ENCODE measurements around the gene ZNF485.
"Not testable (repeated sequence)": the region's sequence is repeated elsewhere in the genome, so short reads cannot be mapped to it uniquely, and the experiment has no call there.

ZNF485 gene

DNA sequence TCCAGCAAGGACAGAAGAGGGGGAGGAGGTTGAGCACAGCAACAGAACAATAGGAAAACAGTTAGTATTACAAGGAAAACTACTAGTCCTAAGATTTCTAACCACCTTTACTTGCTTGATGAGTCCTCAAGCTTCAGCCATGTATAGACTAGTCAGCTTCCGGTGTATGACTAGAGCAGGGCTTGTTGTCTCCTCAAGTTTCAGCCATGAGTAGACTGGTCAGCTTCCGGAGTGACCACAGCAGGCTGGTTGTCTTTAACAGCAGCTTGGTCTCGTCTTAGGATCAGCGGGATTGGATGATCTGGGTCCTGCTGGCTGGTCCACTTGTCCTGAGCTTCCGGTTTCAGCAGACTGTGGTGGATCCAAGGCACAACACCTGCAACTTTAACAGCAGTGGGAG, 21.2 kb upstream of the ZNF485 start:
- no peak for DNase-seq (ENCODE audit: low read depth)
- Histone ChIP-seq H3K4me1 (ENCODE audit: control insufficient read depth, insufficient read depth, low read length) (no peaks in the 10 kb centered on the region), H3K9me3 (ENCODE audit: control insufficient read depth, low read length) (no peaks in the 10 kb centered on the region), H3K4me3 (ENCODE audit: low read length) (no peak overlapping the region), H3K36me3 (ENCODE audit: control insufficient read depth, insufficient read depth, low read length, severe bottlenecking) (no peaks in the 10 kb centered on the region), H3K27me3 (replicated peaks; ENCODE audit: control insufficient read depth, insufficient read depth, low read length) (no peaks in the 10 kb centered on the region), H3K9ac (ENCODE audit: low read length) (no peak overlapping the region)

DNA sequence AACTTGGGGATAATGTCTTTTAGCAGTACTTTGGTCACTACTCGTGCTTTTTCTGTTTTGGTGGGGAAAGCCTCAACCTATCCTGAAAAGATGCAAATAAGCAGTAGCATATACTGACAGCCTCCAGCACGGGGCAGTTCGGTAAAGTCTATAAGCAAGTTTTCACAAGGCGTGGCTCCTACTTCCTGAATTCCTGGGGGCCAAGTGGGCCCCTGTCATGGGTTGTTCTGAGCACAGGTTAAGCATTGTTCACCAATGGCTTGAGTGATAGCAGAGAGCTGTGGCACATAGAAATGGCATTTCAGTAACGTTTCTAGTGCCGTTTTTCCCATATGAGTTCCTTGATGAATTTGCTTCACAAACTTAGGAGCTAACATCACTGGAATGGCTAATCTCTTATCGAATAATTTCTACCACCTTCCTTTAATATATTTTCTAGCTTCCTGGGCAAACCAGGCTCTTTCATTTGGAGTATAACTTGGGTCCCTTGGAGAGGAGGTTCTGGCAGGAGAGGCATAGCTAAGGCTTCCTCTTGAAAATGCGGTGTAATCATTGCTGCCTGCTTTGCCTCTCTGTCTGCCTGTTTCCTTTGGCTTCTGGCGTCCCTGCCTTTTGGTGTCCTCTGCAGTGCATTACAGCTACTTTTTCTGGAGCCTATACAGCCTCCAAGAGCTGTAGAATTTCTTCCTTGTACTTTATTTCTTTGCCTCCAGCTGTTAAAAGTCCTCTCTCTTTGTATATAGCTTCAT, 20.1 kb upstream of the ZNF485 start:
- Histone ChIP-seq H3K36me3 (ENCODE audit: control insufficient read depth, insufficient read depth, low read length, severe bottlenecking) (no peaks in the 10 kb centered on the region), H3K4me1 (ENCODE audit: control insufficient read depth, insufficient read depth, low read length) (no peaks in the 10 kb centered on the region), H3K9me3 (ENCODE audit: control insufficient read depth, low read length) (peaks cover 4% of the 10 kb centered on the region), H3K4me3 (ENCODE audit: low read length) (no peak overlapping the region), H3K27me3 (replicated peaks; ENCODE audit: control insufficient read depth, insufficient read depth, low read length) (no peaks in the 10 kb centered on the region), H3K9ac (ENCODE audit: low read length) (no peak overlapping the region)
- no peak for DNase-seq (ENCODE audit: low read depth)

DNA sequence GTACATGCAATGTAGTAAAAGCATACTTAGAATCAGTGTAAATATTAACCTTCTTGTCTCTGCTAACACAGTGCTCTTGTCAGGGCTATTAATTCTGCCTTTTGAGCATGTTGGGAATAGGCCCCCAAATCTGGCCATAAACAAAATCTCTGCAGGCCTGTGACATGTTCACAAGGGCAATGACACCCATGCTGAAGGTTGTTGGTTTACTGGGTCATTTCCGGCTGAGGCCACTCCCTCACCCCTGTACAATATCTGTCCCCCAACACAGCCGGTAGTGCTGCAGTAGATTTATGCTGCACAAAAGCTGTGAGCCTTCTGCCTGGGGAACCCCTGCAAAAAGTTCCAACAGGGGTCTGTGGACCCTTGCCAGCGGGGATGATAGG, 19.5 kb upstream of the ZNF485 start:
- not testable (repeated sequence) for H3K4me3 ChIP-seq (ENCODE audit: low read length); H3K4me1 ChIP-seq (ENCODE audit: control insufficient read depth, insufficient read depth, low read length); H3K27me3 ChIP-seq (replicated peaks; ENCODE audit: control insufficient read depth, insufficient read depth, low read length); DNase-seq (ENCODE audit: low read depth); H3K9ac ChIP-seq (ENCODE audit: low read length); H3K36me3 ChIP-seq (ENCODE audit: control insufficient read depth, insufficient read depth, low read length, severe bottlenecking)
- peaks cover 10% of the 10 kb centered on the region for H3K9me3 ChIP-seq (ENCODE audit: control insufficient read depth, low read length)

DNA sequence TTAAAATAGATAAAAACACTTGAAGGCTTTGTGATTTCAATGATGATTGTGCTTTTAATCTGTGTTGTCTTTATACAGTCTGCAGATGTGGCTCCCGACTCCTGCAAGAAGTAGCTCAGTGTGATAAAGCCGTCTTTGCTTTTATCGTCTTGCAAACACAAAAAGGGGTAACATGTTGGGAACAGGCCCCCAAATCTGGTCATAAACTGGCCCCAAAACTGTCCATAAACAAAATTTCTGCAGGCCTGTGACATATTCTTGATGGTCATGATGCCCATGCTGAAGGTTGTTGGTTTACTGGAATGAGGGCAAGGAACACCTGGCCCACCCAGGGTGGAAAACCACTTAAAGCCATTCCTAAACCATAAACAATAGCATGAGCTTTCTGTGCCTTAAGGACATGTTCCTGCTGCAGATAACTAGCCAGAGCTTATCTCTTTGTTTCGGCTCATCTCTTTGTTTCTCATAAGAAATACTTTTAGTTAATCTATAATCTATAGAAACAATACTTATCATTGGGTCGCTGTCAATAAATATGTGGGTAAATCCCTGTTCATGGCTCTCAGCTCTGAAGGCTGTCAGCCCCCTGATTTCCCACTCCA, 14.8 kb upstream of the ZNF485 start:
- peaks cover 25% of the 10 kb centered on the region for H3K9me3 ChIP-seq (ENCODE audit: control insufficient read depth, low read length)
- no peak overlapping the region for H3K4me3 ChIP-seq (ENCODE audit: low read length)
- H3K9ac ChIP-seq (ENCODE audit: low read length), result no peak overlapping the region
- H3K4me1 ChIP-seq (ENCODE audit: control insufficient read depth, insufficient read depth, low read length), result no peaks in the 10 kb centered on the region
- H3K36me3 ChIP-seq (ENCODE audit: control insufficient read depth, insufficient read depth, low read length, severe bottlenecking), result no peaks in the 10 kb centered on the region
- peaks cover 10% of the 10 kb centered on the region for H3K27me3 ChIP-seq (replicated peaks; ENCODE audit: control insufficient read depth, insufficient read depth, low read length)
- no peak for DNase-seq (ENCODE audit: low read depth)

DNA sequence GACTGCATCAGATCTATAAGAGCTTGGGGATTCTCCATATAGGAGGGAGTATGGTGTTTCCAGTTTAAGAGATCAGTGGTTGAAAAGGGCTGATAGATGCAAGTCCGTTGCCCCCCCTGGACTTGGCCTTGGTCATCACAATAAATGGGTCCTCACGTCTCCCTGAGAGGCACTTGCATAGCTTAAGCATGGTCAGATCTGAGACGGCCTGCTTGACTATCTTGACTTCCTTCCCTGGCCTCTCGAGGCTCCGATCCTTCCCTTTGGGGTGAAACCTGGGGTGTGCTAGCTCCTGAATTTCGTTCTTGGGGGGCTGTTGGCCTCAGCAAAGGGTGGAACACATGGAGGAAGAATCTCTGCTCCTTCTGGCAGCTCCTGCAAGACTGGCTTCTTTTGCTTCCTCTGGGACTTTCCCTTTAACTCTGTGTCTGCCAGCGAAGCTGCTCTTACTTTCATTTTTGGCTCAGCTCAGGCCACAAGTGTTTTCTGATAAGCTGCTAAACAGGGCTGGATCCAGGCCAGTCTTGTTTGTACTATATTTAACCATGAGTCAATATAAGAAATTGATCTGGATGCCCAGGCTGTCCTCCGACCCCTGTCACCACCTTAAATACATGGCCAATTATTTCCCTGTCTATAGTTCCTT, 11.2 kb upstream of the ZNF485 start:
- Histone ChIP-seq H3K27me3 (replicated peaks; ENCODE audit: control insufficient read depth, insufficient read depth, low read length) (peaks cover 10% of the 10 kb centered on the region), H3K4me1 (ENCODE audit: control insufficient read depth, insufficient read depth, low read length) (no peaks in the 10 kb centered on the region), H3K4me3 (ENCODE audit: low read length) (peak overlapping the region; percentile 37), H3K36me3 (ENCODE audit: control insufficient read depth, insufficient read depth, low read length, severe bottlenecking) (no peaks in the 10 kb centered on the region), H3K9ac (ENCODE audit: low read length) (peak overlapping the region; percentile 44), H3K9me3 (ENCODE audit: control insufficient read depth, low read length) (peaks cover 25% of the 10 kb centered on the region)
- DNase-seq (ENCODE audit: low read depth), result peak; percentile 57

DNA sequence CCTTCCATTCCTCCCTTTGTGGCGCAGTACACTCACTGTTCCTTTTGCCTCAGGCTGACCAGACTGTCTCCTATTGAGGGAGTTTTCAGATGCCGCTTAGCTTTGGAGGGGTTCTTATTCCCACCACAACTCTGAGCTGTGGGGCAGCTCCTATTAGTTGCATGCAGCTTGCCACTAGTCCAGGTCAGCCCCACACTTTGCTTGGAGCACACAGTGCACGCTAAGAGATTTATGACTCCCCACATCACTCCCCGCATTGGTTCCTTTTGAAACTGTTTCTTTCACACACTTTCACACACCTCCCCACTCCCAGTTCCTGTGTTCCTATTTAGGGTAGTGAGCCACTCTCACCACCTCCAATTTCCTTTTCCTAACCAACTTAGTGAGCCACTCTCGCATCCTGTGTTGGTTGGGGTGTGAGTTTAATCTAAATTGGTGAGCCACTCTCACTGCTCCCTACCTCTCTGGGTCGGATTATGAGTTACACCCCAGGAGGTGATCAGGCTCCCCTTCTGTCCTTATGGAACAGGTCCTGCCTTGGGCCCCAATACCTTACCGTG, 10.4 kb upstream of the ZNF485 start:
- Histone ChIP-seq H3K9ac (ENCODE audit: low read length) (no peak overlapping the region), H3K4me3 (ENCODE audit: low read length) (no peak overlapping the region), H3K27me3 (replicated peaks; ENCODE audit: control insufficient read depth, insufficient read depth, low read length) (peaks cover 10% of the 10 kb centered on the region), H3K9me3 (ENCODE audit: control insufficient read depth, low read length) (peaks cover 24% of the 10 kb centered on the region), H3K4me1 (ENCODE audit: control insufficient read depth, insufficient read depth, low read length) (peaks cover under 1% of the 10 kb centered on the region), H3K36me3 (ENCODE audit: control insufficient read depth, insufficient read depth, low read length, severe bottlenecking) (no peaks in the 10 kb centered on the region)
- peak; percentile 8 for DNase-seq (ENCODE audit: low read depth)

DNA sequence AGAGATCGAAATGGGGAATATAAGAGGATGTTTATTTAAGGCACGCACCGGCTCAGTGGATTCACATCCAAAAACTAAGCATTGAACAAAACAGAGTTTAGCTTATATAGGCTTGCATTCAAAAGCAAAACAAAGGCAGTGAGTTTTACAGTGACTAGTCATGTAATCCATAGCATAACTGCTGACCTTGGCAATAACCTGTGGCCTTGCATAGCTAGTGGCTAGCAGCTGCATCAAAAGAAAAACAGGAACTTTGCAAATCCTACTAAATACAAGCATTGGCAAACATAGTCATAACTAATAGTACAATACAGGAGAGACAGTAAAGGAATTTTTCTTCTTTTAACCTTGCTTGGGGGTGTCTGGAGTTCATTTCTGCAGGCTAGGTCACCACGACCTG, 9.7 kb upstream of the ZNF485 start:
- DNase-seq (ENCODE audit: low read depth), result no peak
- H3K36me3 ChIP-seq (ENCODE audit: control insufficient read depth, insufficient read depth, low read length, severe bottlenecking), result no peaks in the 10 kb centered on the region
- peaks cover 4% of the 10 kb centered on the region for H3K4me1 ChIP-seq (ENCODE audit: control insufficient read depth, insufficient read depth, low read length)
- peaks cover 17% of the 10 kb centered on the region for H3K9me3 ChIP-seq (ENCODE audit: control insufficient read depth, low read length)
- H3K9ac ChIP-seq (ENCODE audit: low read length), result no peak overlapping the region
- H3K4me3 ChIP-seq (ENCODE audit: low read length), result no peak overlapping the region
- H3K27me3 ChIP-seq (replicated peaks; ENCODE audit: control insufficient read depth, insufficient read depth, low read length), result peaks cover 10% of the 10 kb centered on the region

DNA sequence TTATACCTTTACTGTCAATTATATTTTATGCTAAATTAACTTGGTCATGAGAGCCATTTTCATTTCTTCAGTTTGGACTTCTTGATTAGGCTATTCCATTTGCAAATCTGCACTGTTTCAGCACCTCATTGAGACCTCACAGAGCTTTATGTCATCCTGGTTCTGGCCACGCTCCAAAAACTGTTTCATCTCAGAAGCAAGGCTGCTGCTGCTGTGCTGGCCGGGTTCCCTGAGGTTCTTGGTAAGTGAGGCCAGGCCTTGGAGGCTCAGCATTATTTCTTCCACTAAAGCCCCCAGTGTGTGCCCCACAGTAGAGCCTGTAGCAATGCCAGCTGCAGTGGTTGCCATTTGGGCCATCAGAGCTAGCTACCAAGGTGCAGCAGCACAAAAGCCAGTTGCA, 7.8 kb upstream of the ZNF485 start:
- H3K9me3 ChIP-seq (ENCODE audit: control insufficient read depth, low read length), result no peaks in the 10 kb centered on the region
- H3K36me3 ChIP-seq (ENCODE audit: control insufficient read depth, insufficient read depth, low read length, severe bottlenecking), result no peaks in the 10 kb centered on the region
- DNase-seq (ENCODE audit: low read depth), result peak; percentile 28
- H3K27me3 ChIP-seq (replicated peaks; ENCODE audit: control insufficient read depth, insufficient read depth, low read length), result no peaks in the 10 kb centered on the region
- H3K4me3 ChIP-seq (ENCODE audit: low read length), result no peak overlapping the region
- H3K9ac ChIP-seq (ENCODE audit: low read length), result no peak overlapping the region
- H3K4me1 ChIP-seq (ENCODE audit: control insufficient read depth, insufficient read depth, low read length), result peaks cover 4% of the 10 kb centered on the region

DNA sequence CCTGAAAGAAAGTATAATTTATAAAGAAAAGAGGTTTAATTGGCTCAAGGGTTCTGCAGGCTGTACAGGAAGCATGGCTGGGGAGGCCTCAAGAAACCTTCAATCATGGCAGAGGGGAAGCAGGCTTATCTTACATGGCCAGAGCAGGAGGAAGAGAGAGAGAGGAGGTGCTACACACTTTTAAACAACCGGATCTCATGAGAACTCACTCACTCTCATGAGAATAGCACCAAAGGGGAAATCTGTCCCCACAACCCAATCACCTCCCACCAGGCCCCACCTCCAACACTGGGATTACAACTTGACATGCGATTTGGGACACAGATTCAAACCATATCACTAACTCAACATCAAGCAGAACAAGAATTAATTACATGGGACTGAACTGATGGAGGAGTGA, 6.9 kb upstream of the ZNF485 start:
- Histone ChIP-seq H3K4me3 (ENCODE audit: low read length) (no peak overlapping the region), H3K9me3 (ENCODE audit: control insufficient read depth, low read length) (no peaks in the 10 kb centered on the region), H3K36me3 (ENCODE audit: control insufficient read depth, insufficient read depth, low read length, severe bottlenecking) (no peaks in the 10 kb centered on the region), H3K27me3 (replicated peaks; ENCODE audit: control insufficient read depth, insufficient read depth, low read length) (no peaks in the 10 kb centered on the region), H3K4me1 (ENCODE audit: control insufficient read depth, insufficient read depth, low read length) (peaks cover 4% of the 10 kb centered on the region), H3K9ac (ENCODE audit: low read length) (no peak overlapping the region)
- DNase-seq (ENCODE audit: low read depth), result no peak

DNA sequence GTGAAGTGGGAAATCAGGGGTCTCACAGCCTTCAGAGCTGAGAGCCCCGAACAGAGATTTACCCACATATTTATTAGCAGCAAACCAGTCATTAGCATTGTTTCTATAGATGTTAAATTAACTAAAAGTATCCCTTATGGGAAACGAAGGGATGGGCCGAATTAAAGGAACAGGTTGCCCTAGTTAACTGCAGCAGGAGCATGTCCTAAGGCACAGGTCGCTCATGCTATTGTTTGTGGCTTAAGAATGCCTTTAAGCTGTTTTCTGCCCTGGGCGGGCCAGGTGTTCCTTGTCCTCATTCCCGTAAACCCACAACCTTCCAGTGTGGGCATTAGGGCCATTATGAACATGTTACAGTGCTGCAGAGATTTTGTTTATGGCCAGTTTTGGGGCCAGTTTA, 4.7 kb upstream of the ZNF485 start:
- not testable (repeated sequence) for H3K9me3 ChIP-seq (ENCODE audit: control insufficient read depth, low read length); DNase-seq (ENCODE audit: low read depth); H3K4me1 ChIP-seq (ENCODE audit: control insufficient read depth, insufficient read depth, low read length); H3K4me3 ChIP-seq (ENCODE audit: low read length); H3K9ac ChIP-seq (ENCODE audit: low read length); H3K27me3 ChIP-seq (replicated peaks; ENCODE audit: control insufficient read depth, insufficient read depth, low read length); H3K36me3 ChIP-seq (ENCODE audit: control insufficient read depth, insufficient read depth, low read length, severe bottlenecking)

DNA sequence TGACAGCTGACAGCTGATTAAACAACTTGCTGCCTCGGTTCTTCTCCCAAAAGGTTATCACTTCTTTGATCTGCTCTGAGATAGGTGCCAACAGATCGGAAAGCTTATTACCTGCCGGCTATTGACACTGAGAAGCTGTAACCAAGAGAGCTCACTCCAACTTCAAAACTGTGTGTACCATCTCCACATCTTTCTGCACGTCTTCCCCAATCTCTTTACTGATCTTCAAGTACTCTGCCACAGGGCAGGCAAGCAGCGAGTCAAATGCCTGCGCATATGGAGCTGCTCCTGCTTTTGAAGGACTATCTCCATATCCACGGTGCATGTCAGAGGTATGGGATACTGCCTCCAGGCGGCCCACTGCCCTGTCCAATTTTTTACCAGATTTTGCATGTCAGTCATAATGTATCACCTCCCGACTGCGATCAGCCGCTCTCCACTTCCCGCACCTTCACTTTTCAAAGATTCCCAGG, 352 bp upstream of the ZNF485 start:
- Histone ChIP-seq H3K27me3 (replicated peaks; ENCODE audit: control insufficient read depth, insufficient read depth, low read length) (no peaks in the 10 kb centered on the region), H3K36me3 (ENCODE audit: control insufficient read depth, insufficient read depth, low read length, severe bottlenecking) (peaks cover 13% of the 10 kb centered on the region), H3K9me3 (ENCODE audit: control insufficient read depth, low read length) (peaks cover 4% of the 10 kb centered on the region), H3K4me1 (ENCODE audit: control insufficient read depth, insufficient read depth, low read length) (peaks cover 7% of the 10 kb centered on the region), H3K4me3 (ENCODE audit: low read length) (peak overlapping the region; percentile 83), H3K9ac (ENCODE audit: low read length) (peak overlapping the region; percentile 80)
- DNase-seq (ENCODE audit: low read depth), result no peak

Data from adipocyte (in vitro differentiated cells).